ENCODE measurements around the gene SOX3.

The SOX3 gene

DNA sequence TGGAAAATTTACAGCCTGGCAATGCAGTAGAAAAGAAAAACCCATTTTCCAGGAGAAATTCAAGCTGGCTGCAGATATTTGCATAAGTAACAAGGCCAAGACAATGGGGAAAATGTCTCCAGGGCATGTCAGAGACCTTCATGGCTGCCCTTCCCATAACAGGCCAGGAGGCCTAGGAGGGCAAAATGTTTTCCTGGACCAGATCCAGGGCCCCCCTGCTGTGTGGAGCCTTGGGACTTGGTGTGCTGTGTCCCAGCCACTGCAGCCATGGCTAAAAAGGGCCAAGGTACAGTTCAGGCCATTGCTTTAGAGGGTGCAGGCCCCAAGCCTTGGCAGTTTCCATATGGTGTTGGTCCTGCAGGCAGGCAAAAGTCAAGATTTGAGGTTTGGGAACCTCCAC is 29.8 kb downstream of the SOX3 start:
- no peak overlapping the region for H3K4me3 ChIP-seq (ENCODE audit: low read depth, low read length)
- in situ Hi-C loops (cut with HindIII; ENCODE audit: low sequenced_read_pairs) = no loop called here
- DNase-seq (ENCODE audit: low read depth) = no peak
- TF ChIP-seq, protein P1, sequence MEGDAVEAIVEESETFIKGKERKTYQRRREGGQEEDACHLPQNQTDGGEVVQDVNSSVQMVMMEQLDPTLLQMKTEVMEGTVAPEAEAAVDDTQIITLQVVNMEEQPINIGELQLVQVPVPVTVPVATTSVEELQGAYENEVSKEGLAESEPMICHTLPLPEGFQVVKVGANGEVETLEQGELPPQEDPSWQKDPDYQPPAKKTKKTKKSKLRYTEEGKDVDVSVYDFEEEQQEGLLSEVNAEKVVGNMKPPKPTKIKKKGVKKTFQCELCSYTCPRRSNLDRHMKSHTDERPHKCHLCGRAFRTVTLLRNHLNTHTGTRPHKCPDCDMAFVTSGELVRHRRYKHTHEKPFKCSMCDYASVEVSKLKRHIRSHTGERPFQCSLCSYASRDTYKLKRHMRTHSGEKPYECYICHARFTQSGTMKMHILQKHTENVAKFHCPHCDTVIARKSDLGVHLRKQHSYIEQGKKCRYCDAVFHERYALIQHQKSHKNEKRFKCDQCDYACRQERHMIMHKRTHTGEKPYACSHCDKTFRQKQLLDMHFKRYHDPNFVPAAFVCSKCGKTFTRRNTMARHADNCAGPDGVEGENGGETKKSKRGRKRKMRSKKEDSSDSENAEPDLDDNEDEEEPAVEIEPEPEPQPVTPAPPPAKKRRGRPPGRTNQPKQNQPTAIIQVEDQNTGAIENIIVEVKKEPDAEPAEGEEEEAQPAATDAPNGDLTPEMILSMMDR (IDR thresholded peaks at IDR 0.05; ENCODE audit: low read depth, low read length, missing control alignments) = no peak

DNA sequence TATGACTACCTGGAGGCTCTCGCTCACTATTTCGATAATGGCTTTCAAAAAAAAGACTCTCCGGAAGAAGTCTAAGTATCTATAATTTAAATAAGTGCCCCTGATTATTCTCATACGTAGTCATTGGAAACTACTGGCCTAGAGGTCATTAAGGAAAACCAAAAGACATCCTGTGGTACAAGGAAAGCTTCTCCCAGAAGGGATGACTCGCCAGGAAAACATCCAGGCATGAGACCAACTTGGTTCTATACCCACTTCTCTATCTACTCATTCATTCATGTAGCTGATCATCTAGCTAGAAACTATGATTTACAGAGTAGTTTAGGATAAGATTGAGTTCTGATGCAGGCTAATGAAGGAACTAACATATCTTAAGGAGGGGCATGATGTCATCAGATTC is 37.7 kb downstream of the SOX3 start:
- in situ Hi-C loops (cut with HindIII; ENCODE audit: low sequenced_read_pairs) = no loop called here
- peak; percentile 55 for DNase-seq (ENCODE audit: low read depth)
- H3K4me3 ChIP-seq (ENCODE audit: low read depth, low read length) = no peak overlapping the region
- TF ChIP-seq, protein P1 (IDR thresholded peaks at IDR 0.05; ENCODE audit: low read depth, low read length, missing control alignments) = no peak

Measured in astrocyte of the cerebellum (primary cell).